Tongue (tissue), 3 donors: ENCODE results near the gene PATZ1. TPM values are rescaled to one million over a fixed set of nuclear protein-coding genes. Genes with fewer than 3 reads are reported as not detected.

Experiments used
- DNase-seq: peaks from one replicate; pipeline ENCODE4 v3.0.0-alpha.2; 2015
- small RNA-seq: library from RNA; depleted of rRNA; stranded (forward); fragments of <200 nt; gene quantifications from one replicate; pipeline ENCODE3, GENCODE V24; 2014; ENCODE audit warnings: low replicate concordance
- total RNA-seq: library from RNA; depleted of rRNA; stranded (reverse); fragments of >200 nt; gene quantifications from one replicate; pipeline ENCODE4 v1.2.3, GENCODE V29; 2014

Gene PATZ1
- total RNA-seq, 1 donor from 2014 or later: 18.2 TPM

DNA sequence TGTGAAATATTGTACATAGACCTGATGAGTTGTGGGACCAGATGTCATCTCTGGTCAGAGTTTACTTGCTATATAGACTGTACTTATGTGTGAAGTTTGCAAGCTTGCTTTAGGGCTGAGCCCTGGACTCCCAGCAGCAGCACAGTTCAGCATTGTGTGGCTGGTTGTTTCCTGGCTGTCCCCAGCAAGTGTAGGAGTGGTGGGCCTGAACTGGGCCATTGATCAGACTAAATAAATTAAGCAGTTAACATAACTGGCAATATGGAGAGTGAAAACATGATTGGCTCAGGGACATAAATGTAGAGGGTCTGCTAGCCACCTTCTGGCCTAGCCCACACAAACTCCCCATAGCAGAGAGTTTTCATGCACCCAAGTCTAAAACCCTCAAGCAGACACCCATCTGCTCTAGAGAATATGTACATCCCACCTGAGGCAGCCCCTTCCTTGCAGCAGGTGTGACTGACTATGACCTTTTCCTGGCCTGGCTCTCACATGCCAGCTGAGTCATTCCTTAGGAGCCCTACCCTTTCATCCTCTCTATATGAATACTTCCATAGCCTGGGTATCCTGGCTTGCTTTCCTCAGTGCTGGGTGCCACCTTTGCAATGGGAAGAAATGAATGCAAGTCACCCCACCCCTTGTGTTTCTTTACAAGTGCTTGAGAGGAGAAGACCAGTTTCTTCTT, 66.2 kb downstream of the PATZ1 start:
- DNase-seq: no peak

DNA sequence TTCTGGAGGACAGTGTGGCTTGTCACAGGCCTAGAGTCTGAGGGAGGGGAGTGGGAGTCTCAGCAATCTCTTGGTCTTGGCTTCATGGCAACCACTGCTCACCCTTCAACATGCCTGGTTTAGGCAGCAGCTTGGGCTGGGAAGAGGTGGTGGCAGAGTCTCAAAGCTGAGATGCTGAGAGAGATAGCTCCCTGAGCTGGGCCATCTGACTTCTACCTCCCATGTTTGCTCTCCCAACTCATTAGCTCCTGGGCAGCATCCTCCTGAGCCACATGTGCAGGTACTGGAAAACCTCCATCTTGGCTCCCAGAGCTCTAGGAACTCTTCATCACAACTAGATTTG, 66.8 kb downstream of the PATZ1 start:
- DNase-seq: no peak

DNA sequence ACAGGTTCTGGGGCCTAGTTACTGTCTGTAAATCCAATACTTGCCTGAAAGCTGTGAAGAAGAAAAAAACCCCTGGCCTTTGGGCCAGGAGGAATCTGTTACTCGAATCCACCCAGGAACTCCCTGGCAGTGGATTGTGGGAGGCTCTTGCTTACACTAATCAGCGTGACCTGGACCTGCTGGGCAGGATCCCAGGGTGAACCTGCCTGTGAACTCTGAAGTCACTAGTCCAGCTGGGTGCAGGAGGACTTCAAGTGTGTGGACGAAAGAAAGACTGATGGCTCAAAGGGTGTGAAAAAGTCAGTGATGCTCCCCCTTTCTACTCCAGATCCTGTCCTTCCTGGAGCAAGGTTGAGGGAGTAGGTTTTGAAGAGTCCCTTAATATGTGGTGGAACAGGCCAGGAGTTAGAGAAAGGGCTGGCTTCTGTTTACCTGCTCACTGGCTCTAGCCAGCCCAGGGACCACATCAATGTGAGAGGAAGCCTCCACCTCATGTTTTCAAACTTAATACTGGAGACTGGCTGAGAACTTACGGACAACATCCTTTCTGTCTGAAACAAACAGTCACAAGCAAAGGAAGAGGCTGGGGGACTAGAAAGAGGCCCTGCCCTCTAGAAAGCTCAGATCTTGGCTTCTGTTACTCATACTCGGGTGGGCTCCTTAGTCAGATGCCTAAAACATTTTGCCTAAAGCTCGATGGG, 67.4 kb downstream of the PATZ1 start:
- DNase-seq: no peak

DNA sequence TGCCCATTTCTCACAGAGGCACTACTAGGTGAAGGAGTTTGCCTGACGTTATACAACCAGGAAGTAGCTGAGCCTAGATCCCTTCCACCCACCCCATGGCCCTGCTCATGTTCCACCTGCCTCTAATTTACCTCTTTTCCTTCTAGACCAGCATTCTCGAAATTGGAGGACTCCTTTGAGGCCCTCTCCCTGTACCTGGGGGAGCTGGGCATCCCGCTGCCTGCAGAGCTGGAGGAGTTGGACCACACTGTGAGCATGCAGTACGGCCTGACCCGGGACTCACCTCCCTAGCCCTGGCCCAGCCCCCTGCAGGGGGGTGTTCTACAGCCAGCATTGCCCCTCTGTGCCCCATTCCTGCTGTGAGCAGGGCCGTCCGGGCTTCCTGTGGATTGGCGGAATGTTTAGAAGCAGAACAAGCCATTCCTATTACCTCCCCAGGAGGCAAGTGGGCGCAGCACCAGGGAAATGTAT, 68.0 kb downstream of the PATZ1 start:
- no peak for DNase-seq

DNA sequence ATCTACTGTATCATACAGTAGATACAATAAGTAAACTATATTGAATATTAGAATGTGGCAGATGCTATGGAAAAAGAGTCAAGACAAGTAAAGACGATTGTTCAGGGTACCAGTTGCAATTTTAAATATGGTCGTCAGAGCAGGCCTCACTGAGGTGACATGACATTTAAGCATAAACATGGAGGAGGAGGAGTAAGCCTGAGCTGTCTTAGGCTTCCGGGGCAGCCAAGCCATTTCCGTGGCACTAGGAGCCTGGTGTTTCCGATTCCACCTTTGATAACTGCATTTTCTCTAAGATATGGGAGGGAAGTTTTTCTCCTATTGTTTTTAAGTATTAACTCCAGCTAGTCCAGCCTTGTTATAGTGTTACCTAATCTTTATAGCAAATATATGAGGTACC, 68.4 kb downstream of the PATZ1 start:
- DNase-seq: no peak

DNA sequence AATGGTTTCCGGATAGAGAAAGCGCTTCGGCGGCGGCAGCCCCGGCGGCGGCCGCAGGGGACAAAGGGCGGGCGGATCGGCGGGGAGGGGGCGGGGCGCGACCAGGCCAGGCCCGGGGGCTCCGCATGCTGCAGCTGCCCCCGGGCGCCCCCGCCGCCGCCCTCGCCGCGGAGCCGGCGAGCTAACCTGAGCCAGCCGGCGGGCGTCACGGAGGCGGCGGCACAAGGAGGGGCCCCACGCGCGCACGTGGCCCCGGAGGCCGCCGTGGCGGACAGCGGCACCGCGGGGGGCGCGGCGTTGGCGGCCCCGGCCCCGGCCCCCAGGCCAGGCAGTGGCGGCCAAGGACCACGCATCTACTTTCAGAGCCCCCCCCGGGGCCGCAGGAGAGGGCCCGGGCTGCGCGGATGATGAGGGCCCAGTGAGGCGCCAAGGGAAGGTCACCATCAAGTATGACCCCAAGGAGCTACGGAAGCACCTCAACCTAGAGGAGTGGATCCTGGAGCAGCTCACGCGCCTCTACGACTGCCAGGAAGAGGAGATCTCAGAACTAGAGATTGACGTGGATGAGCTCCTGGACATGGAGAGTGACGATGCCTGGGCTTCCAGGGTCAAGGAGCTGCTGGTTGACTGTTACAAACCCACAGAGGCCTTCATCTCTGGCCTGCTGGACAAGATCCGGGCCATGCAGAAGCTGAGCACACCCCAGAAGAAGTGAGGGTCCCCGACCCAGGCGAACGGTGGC, 69.5 kb downstream of the PATZ1 start:
- no peak for DNase-seq

Small RNA genes lying within 50 kb of the gene (small RNA-seq; reads per million reads assigned to genes)
- not detected for gene RNA5SP496
- gene RNU6-338P: not detected

Other genes starting within 250 kb of the PATZ1 start
- 67.7 TPM for gene SELENOM, start 238.8 kb downstream of the PATZ1 start, total RNA-seq
- 3.5 TPM for gene INPP5J, start 223.4 kb downstream of the PATZ1 start, total RNA-seq
- gene PLA2G3, start 205.8 kb downstream of the PATZ1 start, total RNA-seq: 0.51 TPM
- 29.7 TPM for gene RNF185, start 186.2 kb downstream of the PATZ1 start, total RNA-seq
- gene LIMK2, start 134.0 kb downstream of the PATZ1 start, total RNA-seq: 51.1 TPM
- 16.7 TPM for gene PIK3IP1, start 53.9 kb downstream of the PATZ1 start, total RNA-seq
- gene DRG1, start 53.3 kb upstream of the PATZ1 start, total RNA-seq: 66.5 TPM
- gene EIF4ENIF1, start 143.5 kb upstream of the PATZ1 start, total RNA-seq: 12.5 TPM
- 25.4 TPM for gene SFI1, start 150.2 kb upstream of the PATZ1 start, total RNA-seq